GM12878 (cell line): ENCODE data around the gene OR2Y1.

Experiments used
- CBX5 ChIP-seq: sonication (generic); IDR thresholded peaks from 2 replicates; pipeline ENCODE4 v1.6.1; 2016; ENCODE audit warnings: low read depth, moderate library complexity, mild to moderate bottlenecking, inconsistent platforms
- CHD1 ChIP-seq: IDR thresholded peaks from 2 replicates; pipeline ENCODE4 v1.6.1; 2012; ENCODE audit warnings: low read depth, low read length, improper control_type of control experiment
- CHD4 ChIP-seq: fragments of 200-600 bp; sonication (generic); IDR thresholded peaks from 2 replicates; pipeline ENCODE4 v1.6.1; 2016; ENCODE audit warnings: mild to moderate bottlenecking
- CREB1 ChIP-seq: IDR thresholded peaks from 2 replicates; pipeline ENCODE4 v1.6.1; 2012; ENCODE audit warnings: low read depth, mild to moderate bottlenecking, inconsistent platforms
- CTCF ChIP-seq, 3 experiments: IDR thresholded peaks in 2 of 3; conservative IDR thresholded peaks in 1 of 3; 2 replicates each; pipeline ENCODE4 v1.5.1; 2011; ENCODE audit warnings: low read depth in 3 of 3, low read length in 3 of 3, mild to moderate bottlenecking in 3 of 3, control low read depth in 2 of 3, moderate library complexity in 2 of 3, inconsistent platforms in 1 of 3, mixed read lengths in 1 of 3; ENCODE audit not compliant: control insufficient read depth in 2 of 3, insufficient read depth in 1 of 3; ENCODE audit errors: extremely low read depth in 1 of 3
- JUNB ChIP-seq: IDR thresholded peaks from 2 replicates; pipeline ENCODE4 v1.6.1; 2016; ENCODE audit warnings: antibody characterized with exemption, mild to moderate bottlenecking
- MXI1 ChIP-seq: fragments of 150-350 bp; IDR thresholded peaks from 2 replicates; pipeline ENCODE4 v1.6.1; 2011; ENCODE audit warnings: low read depth, mild to moderate bottlenecking, inconsistent platforms, low read length, improper control_type of control experiment
- REST ChIP-seq: IDR thresholded peaks from 2 replicates; pipeline ENCODE4 v1.6.1; 2012; ENCODE audit warnings: mild to moderate bottlenecking, low read depth, low read length
- SP1 ChIP-seq: IDR thresholded peaks from one replicate; pipeline ENCODE4 v1.6.1; 2011; ENCODE audit warnings: low read depth, low read length
- ZBTB33 ChIP-seq: fragments of 450-650 bp; IDR thresholded peaks from 2 replicates; pipeline ENCODE4 v1.6.1; 2017; ENCODE audit warnings: mild to moderate bottlenecking

GRCh38 chr5:180779985-180780610 lies 40.2 kb upstream of the OR2Y1 start:
- no peak for TF ChIP-seq MXI1
- TF ChIP-seq CHD4, result no peak
- TF ChIP-seq CREB1, result no peak
- TF ChIP-seq CHD1, result no peak
- TF ChIP-seq CTCF (IDR thresholded peaks at IDR 0.05 in 2 of 3, conservative IDR thresholded peaks at IDR 0.05 in 1 of 3; ENCODE audit: control insufficient read depth in 2 of 3, extremely low read depth in 1 of 3, insufficient read depth in 1 of 3, low read depth in 3 of 3, low read length in 3 of 3), result no peak
- TF ChIP-seq ZBTB33, result no peak
- TF ChIP-seq REST, result no peak
- no peak for TF ChIP-seq JUNB
- TF ChIP-seq SP1, result no peak
- TF ChIP-seq CBX5, result no peak
